ENCODE data around the gene LMBR1.

LMBR1 gene

GRCh38 chr7:156895024-156895780 is 2.2 kb upstream of the LMBR1 start:
- WGBS (ENCODE audit: insufficient coverage), result 42% methylated on average over 4 of the region's 6 CpGs
- POLR2A ChIA-PET, result interaction anchor here (1.0 kb wide), 1 partner anchor 9 kb away, joined by 3 read pairs; no protein-coding TSS in a partner anchor
- CTCF ChIA-PET, result no interaction called here
- Histone ChIP-seq H3K36me3 (ENCODE audit: control insufficient read depth in 4 of 4, insufficient read depth in 4 of 4, low read length in 3 of 4) (no peaks in the 10 kb centered on the region), H3K27me3 (replicated peaks in 2 of 5; ENCODE audit: control insufficient read depth in 4 of 5, insufficient read depth in 5 of 5, low read length in 4 of 5) (no peaks in the 10 kb centered on the region), H3K27ac (ENCODE audit: insufficient read depth in 1 of 2, low read depth in 1 of 2, low read length in 2 of 2, poor library complexity in 1 of 2, severe bottlenecking in 2 of 2) (no peak overlapping the region), H3K4me1 (ENCODE audit: control extremely low read depth in 1 of 4, control insufficient read depth in 4 of 4, insufficient read depth in 4 of 4, low read length in 3 of 4) (peaks cover 12 to 49% (median 35%) of the 10 kb centered on the region in 4 experiments), H3K9me3 (ENCODE audit: control extremely low read depth in 1 of 5, control insufficient read depth in 4 of 5, insufficient read depth in 2 of 5, low read depth in 1 of 5, low read length in 4 of 5) (no peaks in the 10 kb centered on the region), H3K4me3 (ENCODE audit: control insufficient read depth in 1 of 7, extremely low read depth in 1 of 7, insufficient read depth in 4 of 7, low read depth in 2 of 7, low read length in 6 of 7) (peak overlapping the region in 3 of 7 experiments; percentile 21 to 39 (median 34))
- DNase-seq, result peak; percentile 68 to 91 (median 90)

GRCh38 chr7:156892081-156892800 is 742 bp downstream of the LMBR1 start:
- H3K9me3 ChIP-seq (ENCODE audit: control extremely low read depth in 1 of 5, control insufficient read depth in 4 of 5, insufficient read depth in 2 of 5, low read depth in 1 of 5, low read length in 4 of 5), result no peaks in the 10 kb centered on the region
- ChIA-PET POLR2A (interaction anchor here (0.5 kb wide), 1 partner anchor 48 kb away, joined by 3 read pairs; no protein-coding TSS in a partner anchor), CTCF (interaction anchor here (0.8 kb wide), 1 partner anchor 69 kb away, joined by 3 read pairs; no protein-coding TSS in a partner anchor)
- DNase-seq, result peak; percentile 51 to 82 (median 79)
- 2% methylated on average over 33 of the region's 57 CpGs for WGBS (ENCODE audit: insufficient coverage)
- peak overlapping the region; percentile 62 to 90 (median 86) for H3K4me3 ChIP-seq (ENCODE audit: control insufficient read depth in 1 of 7, extremely low read depth in 1 of 7, insufficient read depth in 4 of 7, low read depth in 2 of 7, low read length in 6 of 7)
- H3K27me3 ChIP-seq (replicated peaks in 2 of 5; ENCODE audit: control insufficient read depth in 4 of 5, insufficient read depth in 5 of 5, low read length in 4 of 5), result no peaks in the 10 kb centered on the region
- peaks cover 0 to 3% (median 0%) of the 10 kb centered on the region in 4 experiments for H3K36me3 ChIP-seq (ENCODE audit: control insufficient read depth in 4 of 4, insufficient read depth in 4 of 4, low read length in 3 of 4)
- peak overlapping the region; percentile 40 to 68 for H3K27ac ChIP-seq (ENCODE audit: insufficient read depth in 1 of 2, low read depth in 1 of 2, low read length in 2 of 2, poor library complexity in 1 of 2, severe bottlenecking in 2 of 2)
- peaks cover 12 to 49% (median 35%) of the 10 kb centered on the region in 4 experiments for H3K4me1 ChIP-seq (ENCODE audit: control extremely low read depth in 1 of 4, control insufficient read depth in 4 of 4, insufficient read depth in 4 of 4, low read length in 3 of 4)

- DNase-seq, result no peak
- H3K27ac ChIP-seq (ENCODE audit: insufficient read depth in 1 of 2, low read depth in 1 of 2, low read length in 2 of 2, poor library complexity in 1 of 2, severe bottlenecking in 2 of 2), result no peak overlapping the region
- no peaks in the 10 kb centered on the region for H3K27me3 ChIP-seq (replicated peaks in 2 of 5; ENCODE audit: control insufficient read depth in 4 of 5, insufficient read depth in 5 of 5, low read length in 4 of 5)
- no peaks in the 10 kb centered on the region for H3K9me3 ChIP-seq (ENCODE audit: control extremely low read depth in 1 of 5, control insufficient read depth in 4 of 5, insufficient read depth in 2 of 5, low read depth in 1 of 5, low read length in 4 of 5)
- POLR2A ChIA-PET, result no interaction called here
- H3K4me3 ChIP-seq (ENCODE audit: control insufficient read depth in 1 of 7, extremely low read depth in 1 of 7, insufficient read depth in 4 of 7, low read depth in 2 of 7, low read length in 6 of 7), result no peak overlapping the region
- 100% methylated on average over 1 of the region's 4 CpGs for WGBS (ENCODE audit: insufficient coverage)
- H3K36me3 ChIP-seq (ENCODE audit: control insufficient read depth in 4 of 4, insufficient read depth in 4 of 4, low read length in 3 of 4), result peaks cover 0 to 11% (median 2%) of the 10 kb centered on the region in 4 experiments
- peaks cover 4 to 25% (median 18%) of the 10 kb centered on the region in 4 experiments for H3K4me1 ChIP-seq (ENCODE audit: control extremely low read depth in 1 of 4, control insufficient read depth in 4 of 4, insufficient read depth in 4 of 4, low read length in 3 of 4)
- CTCF ChIA-PET, result no interaction called here
Measured at GRCh38 chr7:156889746-156890145, 3.2 kb downstream of the LMBR1 start.

GRCh38 chr7:156889089-156889488 is 3.9 kb downstream of the LMBR1 start:
- no peak overlapping the region for H3K27ac ChIP-seq (ENCODE audit: insufficient read depth in 1 of 2, low read depth in 1 of 2, low read length in 2 of 2, poor library complexity in 1 of 2, severe bottlenecking in 2 of 2)
- POLR2A ChIA-PET, result no interaction called here
- no peaks in the 10 kb centered on the region for H3K9me3 ChIP-seq (ENCODE audit: control extremely low read depth in 1 of 5, control insufficient read depth in 4 of 5, insufficient read depth in 2 of 5, low read depth in 1 of 5, low read length in 4 of 5)
- CTCF ChIA-PET, result no interaction called here
- H3K4me3 ChIP-seq (ENCODE audit: control insufficient read depth in 1 of 7, extremely low read depth in 1 of 7, insufficient read depth in 4 of 7, low read depth in 2 of 7, low read length in 6 of 7), result no peak overlapping the region
- peaks cover 4 to 19% (median 15%) of the 10 kb centered on the region in 4 experiments for H3K4me1 ChIP-seq (ENCODE audit: control extremely low read depth in 1 of 4, control insufficient read depth in 4 of 4, insufficient read depth in 4 of 4, low read length in 3 of 4)
- WGBS (ENCODE audit: insufficient coverage), result no CpG with 5 or more reads among the region's 1 CpG
- peaks cover 0 to 11% (median 2%) of the 10 kb centered on the region in 4 experiments for H3K36me3 ChIP-seq (ENCODE audit: control insufficient read depth in 4 of 4, insufficient read depth in 4 of 4, low read length in 3 of 4)
- no peaks in the 10 kb centered on the region for H3K27me3 ChIP-seq (replicated peaks in 2 of 5; ENCODE audit: control insufficient read depth in 4 of 5, insufficient read depth in 5 of 5, low read length in 4 of 5)
- DNase-seq, result no peak

GRCh38 chr7:156886020-156886795 is 6.8 kb downstream of the LMBR1 start:
- ChIA-PET POLR2A (no interaction called here), CTCF (interaction anchor here (0.8 kb wide), 1 partner anchor 9 kb away, joined by 3 read pairs; no protein-coding TSS in a partner anchor)
- no peaks in the 10 kb centered on the region for H3K27me3 ChIP-seq (replicated peaks in 2 of 5; ENCODE audit: control insufficient read depth in 4 of 5, insufficient read depth in 5 of 5, low read length in 4 of 5)
- no peaks in the 10 kb centered on the region for H3K4me1 ChIP-seq (ENCODE audit: control extremely low read depth in 1 of 4, control insufficient read depth in 4 of 4, insufficient read depth in 4 of 4, low read length in 3 of 4)
- no peak overlapping the region for H3K27ac ChIP-seq (ENCODE audit: insufficient read depth in 1 of 2, low read depth in 1 of 2, low read length in 2 of 2, poor library complexity in 1 of 2, severe bottlenecking in 2 of 2)
- peaks cover 0 to 15% (median 4%) of the 10 kb centered on the region in 4 experiments for H3K36me3 ChIP-seq (ENCODE audit: control insufficient read depth in 4 of 4, insufficient read depth in 4 of 4, low read length in 3 of 4)
- H3K9me3 ChIP-seq (ENCODE audit: control extremely low read depth in 1 of 5, control insufficient read depth in 4 of 5, insufficient read depth in 2 of 5, low read depth in 1 of 5, low read length in 4 of 5), result peaks cover 0 to 2% (median 0%) of the 10 kb centered on the region in 5 experiments
- no peak for DNase-seq
- 98% methylated on average over 4 of the region's 6 CpGs for WGBS (ENCODE audit: insufficient coverage)
- no peak overlapping the region for H3K4me3 ChIP-seq (ENCODE audit: control insufficient read depth in 1 of 7, extremely low read depth in 1 of 7, insufficient read depth in 4 of 7, low read depth in 2 of 7, low read length in 6 of 7)

GRCh38 chr7:156881679-156882078 is 11.3 kb downstream of the LMBR1 start:
- H3K27ac ChIP-seq (ENCODE audit: insufficient read depth in 1 of 2, low read depth in 1 of 2, low read length in 2 of 2, poor library complexity in 1 of 2, severe bottlenecking in 2 of 2), result no peak overlapping the region
- H3K36me3 ChIP-seq (ENCODE audit: control insufficient read depth in 4 of 4, insufficient read depth in 4 of 4, low read length in 3 of 4), result peaks cover 2 to 9% (median 4%) of the 10 kb centered on the region in 4 experiments
- H3K9me3 ChIP-seq (ENCODE audit: control extremely low read depth in 1 of 5, control insufficient read depth in 4 of 5, insufficient read depth in 2 of 5, low read depth in 1 of 5, low read length in 4 of 5), result peaks cover 0 to 17% (median 1%) of the 10 kb centered on the region in 5 experiments
- ChIA-PET CTCF (no interaction called here), POLR2A (no interaction called here)
- no CpG with 5 or more reads among the region's 3 CpGs for WGBS (ENCODE audit: insufficient coverage)
- H3K4me3 ChIP-seq (ENCODE audit: control insufficient read depth in 1 of 7, extremely low read depth in 1 of 7, insufficient read depth in 4 of 7, low read depth in 2 of 7, low read length in 6 of 7), result no peak overlapping the region
- DNase-seq, result no peak
- H3K27me3 ChIP-seq (replicated peaks in 2 of 5; ENCODE audit: control insufficient read depth in 4 of 5, insufficient read depth in 5 of 5, low read length in 4 of 5), result no peaks in the 10 kb centered on the region
- H3K4me1 ChIP-seq (ENCODE audit: control extremely low read depth in 1 of 4, control insufficient read depth in 4 of 4, insufficient read depth in 4 of 4, low read length in 3 of 4), result no peaks in the 10 kb centered on the region

All from common myeloid progenitor, CD34-positive (primary cell).